GM12873 (cell line): ENCODE data around the gene TBXA2R.

Source experiments
- CTCF ChIP-seq: IDR thresholded peaks from 2 replicates; pipeline ENCODE4 v1.5.1; 2012; ENCODE audit warnings: low read depth, mild to moderate bottlenecking, moderate library complexity, low read length, control low read depth; ENCODE audit not compliant: insufficient read depth; ENCODE audit errors: missing control alignments

TBXA2R gene

GRCh38 chr19:3636962-3637361 is 30.3 kb upstream of the TBXA2R start:
- TF ChIP-seq CTCF: no peak

GRCh38 chr19:3636506-3636905 is 29.8 kb upstream of the TBXA2R start:
- TF ChIP-seq CTCF: no peak

GRCh38 chr19:3634496-3635045 is 27.9 kb upstream of the TBXA2R start:
- TF ChIP-seq CTCF: no peak

- no peak for TF ChIP-seq CTCF
Measured at GRCh38 chr19:3633559-3633988, 26.9 kb upstream of the TBXA2R start.

GRCh38 chr19:3632739-3633558 is 26.3 kb upstream of the TBXA2R start:
- no peak for TF ChIP-seq CTCF

- no peak for TF ChIP-seq CTCF
Measured at GRCh38 chr19:3632098-3632497, 25.4 kb upstream of the TBXA2R start.

DNA sequence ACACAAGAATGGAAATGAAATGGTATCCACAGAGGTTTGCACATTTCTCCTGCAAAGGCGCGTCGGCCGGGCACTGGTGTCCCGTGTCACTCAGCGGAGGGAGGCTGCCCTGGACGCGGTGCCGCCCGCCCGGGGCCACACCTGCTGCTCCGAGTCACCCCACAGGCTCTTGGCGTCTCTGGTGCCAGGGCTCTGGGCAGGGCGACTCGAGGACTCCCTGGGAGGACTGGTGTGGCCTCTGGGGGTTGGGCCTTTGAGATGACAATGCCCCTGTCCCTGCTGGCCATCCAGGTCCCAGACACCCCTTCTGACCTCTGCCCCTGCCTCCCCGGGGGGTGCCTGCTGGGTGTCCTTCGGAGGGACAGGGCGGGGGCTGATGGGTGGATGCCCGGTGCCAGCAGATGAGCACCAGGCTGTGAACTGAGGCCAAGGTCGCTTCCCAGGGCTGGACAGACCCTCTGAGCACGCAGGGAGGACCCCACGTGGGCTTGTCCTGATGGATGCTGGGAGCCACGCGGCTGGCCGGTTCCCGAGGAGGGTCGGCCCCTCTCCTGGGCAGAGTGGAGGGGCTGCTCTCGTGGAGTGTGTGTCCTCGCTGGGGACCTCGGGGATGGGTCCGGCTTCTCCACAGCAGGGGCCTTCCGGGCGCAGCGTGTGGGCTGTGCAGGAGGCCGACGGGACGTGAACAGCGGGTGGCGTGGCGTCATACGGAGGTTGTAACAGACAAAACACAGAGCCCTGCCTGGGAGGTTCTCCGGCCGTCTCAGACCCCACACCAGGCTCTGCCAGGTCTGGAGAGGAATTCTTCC is 24.6 kb upstream of the TBXA2R start:
- no peak for TF ChIP-seq CTCF
